ENCODE data around the gene RPS6KA3. TPM values are rescaled to one million over a fixed set of nuclear protein-coding genes. Genes with fewer than 3 reads are reported as not detected.
A peak's percentile ranks its signal among the peaks of the same experiment; 100 is the strongest.

Gene RPS6KA3
- total and polyA plus RNA-seq, 2 of the 8 experiments (the other 6 are each of a cell fraction or from before 2014, with no cell fraction given): 7.1 to 13.0 TPM

DNA sequence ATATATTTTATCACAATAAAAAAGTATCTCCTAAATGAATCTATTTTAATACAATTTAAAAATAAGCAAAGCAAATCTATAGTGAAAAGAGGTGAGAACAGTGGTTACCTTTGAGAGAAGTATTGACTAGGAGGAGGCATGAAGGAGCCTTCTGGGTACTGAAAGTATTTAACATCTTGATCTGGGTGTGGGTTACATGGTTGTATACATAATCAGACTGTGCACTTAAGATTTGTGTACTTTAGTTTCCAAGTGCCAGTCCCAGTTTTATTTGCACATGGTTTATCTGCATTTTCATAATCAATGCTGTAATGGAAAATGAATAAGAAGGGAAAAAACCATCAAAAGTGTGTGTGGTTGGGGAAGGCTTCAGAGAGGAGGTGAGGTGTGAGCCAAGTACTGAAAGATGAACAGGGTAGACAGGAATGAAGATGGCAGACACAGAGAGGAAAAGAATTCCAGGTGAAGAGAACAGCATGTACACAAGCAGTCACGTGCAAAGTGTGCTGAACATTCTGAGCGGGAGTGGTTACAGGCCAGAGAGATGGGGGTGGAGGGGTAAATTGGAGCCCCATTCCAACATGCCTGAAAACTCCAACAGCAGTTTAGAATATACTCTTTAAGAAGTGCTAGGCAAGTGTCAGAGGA, 164.7 kb downstream of the RPS6KA3 start (continued):
- no peak for TF ChIP-seq SP4 (IDR thresholded peaks at IDR 0.05; ENCODE audit: low read length)
- TF ChIP-seq TAF7 (optimal IDR thresholded peaks at IDR 0.05; ENCODE audit: borderline replicate concordance, low read depth, low read length): no peak
- no peak for TF ChIP-seq YY1 (IDR thresholded peaks at IDR 0.05; ENCODE audit: low read depth, low read length)

Small RNA genes lying within 50 kb of the gene (small RNA-seq; reads per million reads assigned to genes)
- 46.1 reads per million, percentile 96 among the genes with 10 or more reads in this experiment for gene RF00493 (ENCODE audit: insufficient read depth)
- gene RF00494 (ENCODE audit: insufficient read depth): not detected

Other genes with a start within 250 kb of the RPS6KA3 start
- 0.65 and 1.0 TPM in 2 replicates for gene MAP7D2, start 150.0 kb downstream of the RPS6KA3 start, total RNA-seq (2021; fragmentation: NEBNext Ultra II Directional; extraction: Animal tissue kit (Norgen Biotek cat#: 25700))
- 0.41 and 0.83 TPM in 2 replicates for gene MAP7D2, start 150.0 kb downstream of the RPS6KA3 start, polyA plus RNA-seq (2011; rRNA removed)
- gene EIF1AX, start 125.1 kb downstream of the RPS6KA3 start, total RNA-seq (2021; fragmentation: NEBNext Ultra II Directional; extraction: Animal tissue kit (Norgen Biotek cat#: 25700)): 173 and 175 TPM in 2 replicates
- 15.5 and 34.0 TPM in 2 replicates for gene EIF1AX, start 125.1 kb downstream of the RPS6KA3 start, polyA plus RNA-seq (2011; rRNA removed)